WERI-Rb-1 (cell line): ENCODE measurements around the gene HSD17B2.

Experiments
- DNase-seq: peaks from one replicate; pipeline ENCODE4 v3.0.0-alpha.2; 2020
- H3K27ac ChIP-seq: fragments of 250-450 bp; sonication (Bioruptor Pico); 2 replicates; pipeline ENCODE4 v1.5.1; 2020; ENCODE audit warnings: mild to moderate bottlenecking, moderate library complexity
- H3K27me3 ChIP-seq: fragments of 250-450 bp; sonication (Bioruptor Pico); 2 replicates; pipeline ENCODE4 v1.5.1; 2021; ENCODE audit warnings: mild to moderate bottlenecking, low read depth, moderate library complexity; ENCODE audit not compliant: insufficient read depth, severe bottlenecking
- H3K36me3 ChIP-seq: fragments of 250-450 bp; sonication (Bioruptor Pico); 2 replicates; pipeline ENCODE4 v1.5.1; 2020; ENCODE audit warnings: mild to moderate bottlenecking, moderate library complexity
- H3K4me3 ChIP-seq: 2 replicates; pipeline ENCODE4 v1.5.1; 2011; ENCODE audit warnings: low read depth, mild to moderate bottlenecking, control low read depth, low read length
- H3K9me3 ChIP-seq: fragments of 250-450 bp; sonication (Bioruptor Pico); 2 replicates; pipeline ENCODE4 v1.5.1; 2021; ENCODE audit warnings: mild to moderate bottlenecking, moderate library complexity; ENCODE audit not compliant: severe bottlenecking
- CTCF ChIP-seq: IDR thresholded peaks from 2 replicates; pipeline ENCODE4 v1.5.1; 2011; ENCODE audit warnings: low read depth, mild to moderate bottlenecking, control low read depth, inconsistent platforms, low read length

The HSD17B2 gene

DNA sequence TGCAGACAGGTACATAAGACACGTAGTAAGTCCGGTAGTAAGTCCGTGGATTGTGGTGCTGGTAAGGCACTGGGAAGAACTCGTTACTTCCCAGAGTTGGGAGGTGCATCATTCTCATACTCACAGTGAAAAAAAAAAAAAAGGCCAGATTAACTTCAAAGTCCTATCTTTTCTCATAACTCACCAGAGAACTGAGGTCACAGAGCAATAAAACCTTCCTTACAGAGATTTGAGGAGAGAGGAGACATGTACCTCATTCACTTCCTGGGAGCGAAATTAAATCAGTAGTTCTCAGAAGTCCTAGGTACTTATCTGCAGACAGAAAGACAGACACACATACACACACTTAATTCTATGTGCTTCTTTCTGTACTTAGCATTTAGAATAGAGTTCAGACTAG is 112.5 kb downstream of the HSD17B2 start:
- no peak overlapping the region for H3K4me3 ChIP-seq
- no peaks in the 10 kb centered on the region for H3K9me3 ChIP-seq
- TF ChIP-seq CTCF, result no peak
- H3K27ac ChIP-seq, result no peak overlapping the region
- no peak for DNase-seq
- no peaks in the 10 kb centered on the region; the same call in 1 of the 2 replicates for H3K36me3 ChIP-seq
- H3K27me3 ChIP-seq, result no peaks in the 10 kb centered on the region
